ENCODE measurements around the gene GRHL1.

DNA sequence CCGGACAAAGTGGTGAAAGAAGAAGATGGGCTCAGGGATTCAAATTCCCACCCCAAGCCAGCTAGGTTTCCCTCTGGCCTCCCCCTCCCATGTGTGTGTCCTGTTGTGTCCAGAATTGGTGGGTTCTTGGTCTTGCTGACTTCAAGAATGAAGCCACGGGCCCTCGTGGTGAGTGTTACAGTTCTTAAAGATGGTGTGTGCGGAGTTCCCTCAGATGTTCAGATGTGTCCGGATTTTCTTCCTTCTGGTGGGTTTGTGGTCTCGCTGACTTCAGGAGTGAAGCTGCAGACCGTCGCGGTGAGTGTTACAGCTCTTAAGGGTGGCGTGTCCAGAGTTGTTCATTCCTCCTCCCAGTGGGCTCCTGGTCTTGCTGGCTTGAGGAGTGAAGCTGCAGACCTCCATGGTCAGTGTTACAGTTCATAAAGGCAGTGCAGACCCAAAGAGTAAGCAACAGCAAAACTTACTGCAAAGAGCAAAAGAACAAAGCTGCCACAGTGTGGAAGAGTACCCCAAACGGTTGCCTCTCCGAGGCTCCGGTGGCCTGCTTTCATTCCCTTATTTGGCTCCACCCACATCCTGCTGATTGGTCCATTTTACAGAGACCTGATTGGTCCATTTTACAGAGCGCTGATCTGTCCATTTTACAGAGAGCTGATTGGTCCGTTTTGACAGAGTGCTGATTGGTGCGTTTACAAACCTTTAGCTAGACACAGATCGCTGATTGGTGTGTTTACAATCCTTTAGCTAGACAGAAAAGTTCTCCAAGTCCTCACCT lies 54.2 kb downstream of the GRHL1 start:
- TF ChIP-seq, protein P1, sequence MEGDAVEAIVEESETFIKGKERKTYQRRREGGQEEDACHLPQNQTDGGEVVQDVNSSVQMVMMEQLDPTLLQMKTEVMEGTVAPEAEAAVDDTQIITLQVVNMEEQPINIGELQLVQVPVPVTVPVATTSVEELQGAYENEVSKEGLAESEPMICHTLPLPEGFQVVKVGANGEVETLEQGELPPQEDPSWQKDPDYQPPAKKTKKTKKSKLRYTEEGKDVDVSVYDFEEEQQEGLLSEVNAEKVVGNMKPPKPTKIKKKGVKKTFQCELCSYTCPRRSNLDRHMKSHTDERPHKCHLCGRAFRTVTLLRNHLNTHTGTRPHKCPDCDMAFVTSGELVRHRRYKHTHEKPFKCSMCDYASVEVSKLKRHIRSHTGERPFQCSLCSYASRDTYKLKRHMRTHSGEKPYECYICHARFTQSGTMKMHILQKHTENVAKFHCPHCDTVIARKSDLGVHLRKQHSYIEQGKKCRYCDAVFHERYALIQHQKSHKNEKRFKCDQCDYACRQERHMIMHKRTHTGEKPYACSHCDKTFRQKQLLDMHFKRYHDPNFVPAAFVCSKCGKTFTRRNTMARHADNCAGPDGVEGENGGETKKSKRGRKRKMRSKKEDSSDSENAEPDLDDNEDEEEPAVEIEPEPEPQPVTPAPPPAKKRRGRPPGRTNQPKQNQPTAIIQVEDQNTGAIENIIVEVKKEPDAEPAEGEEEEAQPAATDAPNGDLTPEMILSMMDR (conservative IDR thresholded peaks at IDR 0.05; ENCODE audit: low read depth, low read length): no peak
- TF ChIP-seq POLR2A (IDR thresholded peaks at IDR 0.05; ENCODE audit: low read depth, low read length) (no peak), RFX5 (IDR thresholded peaks at IDR 0.05; ENCODE audit: low read depth, low read length) (no peak), FOS (IDR thresholded peaks at IDR 0.05; ENCODE audit: low read depth, low read length) (no peak), BHLHE40 (IDR thresholded peaks at IDR 0.05; ENCODE audit: low read depth, low read length) (no peak), MAFK (IDR thresholded peaks at IDR 0.05; ENCODE audit: low read depth, low read length) (no peak), NFE2L2 (IDR thresholded peaks at IDR 0.05; ENCODE audit: low read depth, low read length) (no peak), SMC3 (IDR thresholded peaks at IDR 0.05; ENCODE audit: low read depth, low read length) (no peak)
- TF ChIP-seq, protein P2, sequence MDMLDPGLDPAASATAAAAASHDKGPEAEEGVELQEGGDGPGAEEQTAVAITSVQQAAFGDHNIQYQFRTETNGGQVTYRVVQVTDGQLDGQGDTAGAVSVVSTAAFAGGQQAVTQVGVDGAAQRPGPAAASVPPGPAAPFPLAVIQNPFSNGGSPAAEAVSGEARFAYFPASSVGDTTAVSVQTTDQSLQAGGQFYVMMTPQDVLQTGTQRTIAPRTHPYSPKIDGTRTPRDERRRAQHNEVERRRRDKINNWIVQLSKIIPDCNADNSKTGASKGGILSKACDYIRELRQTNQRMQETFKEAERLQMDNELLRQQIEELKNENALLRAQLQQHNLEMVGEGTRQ (IDR thresholded peaks at IDR 0.05; ENCODE audit: low read depth, low read length): no peak

All from IMR-90 (cell line).